Lung (tissue), 12 donors: ENCODE results near the gene RXRA. TPM values are rescaled to one million over a fixed set of nuclear protein-coding genes. Genes with fewer than 3 reads are reported as not detected.

ENCODE experiments used
- ATAC-seq: fragments of 200-7000 bp; cut with Tn5 transposase; one replicate; pipeline ENCODE4 v1.9.1; 2020; ENCODE audit warnings: moderate number of reproducible peaks; ENCODE audit not compliant: insufficient read depth, low FRiP score
- DNase-seq, 3 donors: peaks; one replicate each; pipeline ENCODE4 v3.0.0-alpha.2; 2013 to 2017
- H3K27ac ChIP-seq, 2 donors: one replicate each; pipeline ENCODE4 v1.5.1; 2013; ENCODE audit warnings: mild to moderate bottlenecking in 2 of 2, moderate library complexity in 2 of 2, control low read depth in 1 of 2, inconsistent platforms in 1 of 2, low read depth in 1 of 2, low read length in 1 of 2
- H3K27me3 ChIP-seq, 3 donors: one replicate each; pipeline ENCODE4 v1.5.1; 2013; ENCODE audit warnings: low read length in 2 of 3; ENCODE audit not compliant: control insufficient read depth in 3 of 3, insufficient read depth in 3 of 3
- H3K36me3 ChIP-seq, 4 donors: one replicate each; pipeline ENCODE4 v1.5.1; 2013; ENCODE audit warnings: low read length in 4 of 4, mild to moderate bottlenecking in 1 of 4, moderate library complexity in 1 of 4; ENCODE audit not compliant: control insufficient read depth in 4 of 4, insufficient read depth in 4 of 4
- H3K4me1 ChIP-seq, 5 donors: one replicate each; pipeline ENCODE4 v1.5.1; 2013; ENCODE audit warnings: low read length in 5 of 5, mild to moderate bottlenecking in 2 of 5, moderate library complexity in 1 of 5; ENCODE audit not compliant: control insufficient read depth in 5 of 5, insufficient read depth in 5 of 5
- H3K4me3 ChIP-seq: one replicate; pipeline ENCODE4 v1.5.1; 2013; ENCODE audit warnings: mild to moderate bottlenecking, control low read depth, moderate library complexity
- H3K9ac ChIP-seq, 2 donors: one replicate each; pipeline ENCODE4 v1.5.1; 2013; ENCODE audit warnings: low read length in 2 of 2, control low read depth in 1 of 2; ENCODE audit not compliant: insufficient read depth in 1 of 2
- H3K9me3 ChIP-seq, 4 donors: one replicate each; pipeline ENCODE4 v1.5.1; 2013; ENCODE audit warnings: low read length in 3 of 4, mild to moderate bottlenecking in 1 of 4, moderate library complexity in 1 of 4; ENCODE audit not compliant: control insufficient read depth in 4 of 4, insufficient read depth in 3 of 4
- CTCF ChIP-seq: IDR thresholded peaks from 2 replicates; pipeline ENCODE4 v1.5.1; 2012; ENCODE audit warnings: mild to moderate bottlenecking; ENCODE audit errors: control extremely low read depth, extremely low read depth
- WGBS, 2 donors: extraction: QIAGEN DNeasy Blood & Tissue Kit; methylation state at CpG; one replicate each; pipeline ENCODE4 v1.1.7; 2013; 5-methylcytosine and 5-hydroxymethylcytosine counted together
- polyA plus RNA-seq, 2 donors: library from polyadenylated mRNA; stranded (reverse); fragments of 200-250 nt; gene quantifications; one replicate each; pipeline ENCODE4 v1.2.1, GENCODE V29; 2013
- total RNA-seq, 2 donors: library from RNA; depleted of rRNA in 1 of 2; stranded (reverse); fragments of >200 nt in 1 of 2; gene quantifications; one replicate each; pipeline ENCODE4 v1.2.1, GENCODE V29; 2014 to 2021
- donor health status: control.
- donor health status: control.
- donor health status: Bipolar disorder and iron deficiency.
- donor health status: healthy.
- donor health status: DM: yes; HTN: yes; CAD: no.

RXRA gene
- total and polyA plus RNA-seq, 4 donors = 24.2 to 85.2 (median 52.2) TPM

GRCh38 chr9:134414900-134415425 lies 88.7 kb downstream of the RXRA start:
- 79 to 83% methylated on average over 17 of the region's 17 CpGs for WGBS, 2 donors
- peaks cover 7 to 66% (median 33%) of the 10 kb centered on the region in 5 donors for H3K4me1 ChIP-seq

GRCh38 chr9:134416385-134417015 lies 90.2 kb downstream of the RXRA start:
- no peak overlapping the region for H3K27ac ChIP-seq
- no peak for DNase-seq
- 85 to 89% methylated on average over 19 of the region's 19 CpGs for WGBS, 2 donors
- H3K9ac ChIP-seq = no peak overlapping the region
- no peak overlapping the region for H3K4me3 ChIP-seq
- peaks cover 7 to 63% (median 27%) of the 10 kb centered on the region in 5 donors for H3K4me1 ChIP-seq
- peaks cover 0 to 37% (median 8%) of the 10 kb centered on the region in 4 donors for H3K36me3 ChIP-seq
- H3K27me3 ChIP-seq = no peaks in the 10 kb centered on the region
- H3K9me3 ChIP-seq = no peaks in the 10 kb centered on the region
- TF ChIP-seq CTCF = no peak
- no peak for ATAC-seq

More at GRCh38 chr9:134414900-134415425, 88.7 kb downstream of the RXRA start:
- no peaks in the 10 kb centered on the region for H3K9me3 ChIP-seq
- H3K27me3 ChIP-seq = no peaks in the 10 kb centered on the region
- no peak overlapping the region for H3K4me3 ChIP-seq
- no peak for ATAC-seq
- no peak for DNase-seq
- peaks cover 0 to 30% (median 11%) of the 10 kb centered on the region in 4 donors for H3K36me3 ChIP-seq
- H3K9ac ChIP-seq = no peak overlapping the region
- H3K27ac ChIP-seq = no peak overlapping the region
- TF ChIP-seq CTCF = no peak

- Histone ChIP-seq H3K9ac (no peak overlapping the region), H3K9me3 (no peaks in the 10 kb centered on the region), H3K27me3 (no peaks in the 10 kb centered on the region), H3K4me3 (no peak overlapping the region), H3K36me3 (peaks cover 0 to 47% (median 12%) of the 10 kb centered on the region in 4 donors), H3K4me1 (peaks cover 2 to 45% (median 22%) of the 10 kb centered on the region in 5 donors), H3K27ac (no peak overlapping the region)
- no peak for TF ChIP-seq CTCF
- WGBS, 2 donors = 91 to 92% methylated on average over 8 of the region's 8 CpGs
- ATAC-seq (no peak), DNase-seq (no peak)
Measured at GRCh38 chr9:134418354-134418753, 92.1 kb downstream of the RXRA start.
